HCT116 (cell line): Measurements from ENCODE around the gene ZNF683. TPM values are rescaled to one million over a fixed set of nuclear protein-coding genes. Genes with fewer than 3 reads are reported as not detected.

ENCODE experiments used
- ATAC-seq: fragments of 200-7000 bp; cut with Tn5 transposase; 2 replicates; pipeline ENCODE4 v1.9.1; 2020; ENCODE audit warnings: mild to moderate bottlenecking, moderate library complexity
- BruUV-seq: library from RNA; stranded (reverse); fragments of 400-500 nt; replicated peaks from 2 replicates; lab custom pipeline; 2021; lab: Mats Ljungman, UMichigan
- CTCF ChIA-PET: fragments of 300-600 bp; sonication (Branson Sonifier 250); formaldehyde crosslinking; loops from one replicate; lab custom pipeline; 2021; ENCODE audit warnings: antibody characterized with exemption; lab: Charles Lee
- POLR2A ChIA-PET: fragments of 300-600, 350-600 bp; sonication (Branson Sonifier 250); formaldehyde crosslinking; loops from one replicate; lab custom pipeline; 2021; ENCODE audit warnings: antibody characterized with exemption; lab: Charles Lee
- RAD21 ChIA-PET, 2 experiments: fragments of 300-600 bp; sonication (Branson Sonifier 250); formaldehyde crosslinking; loops; one replicate each; lab custom pipeline; 2023; ENCODE audit warnings: low total read pairs in 2 of 2; ENCODE audit not compliant: uncharacterized antibody in 2 of 2, unreplicated experiment in 2 of 2, low non-redundant PET in 1 of 2; lab: Charles Lee
- DNase-seq: peaks from one replicate; pipeline ENCODE4 v3.0.0-alpha.2; 2010; ENCODE audit warnings: low read depth, low spot score
- H2AFZ ChIP-seq: fragments of 200-600 bp; shearing (Covaris generic), sonication (generic); 2 replicates; pipeline ENCODE4 v1.6.1; 2017; ENCODE audit warnings: low read depth, mixed run types, mixed read lengths, antibody characterized with exemption, low read length; ENCODE audit not compliant: poor library complexity, severe bottlenecking
- H3K27ac ChIP-seq: 2 replicates; pipeline ENCODE4 v1.5.1; 2012; ENCODE audit warnings: low read depth, low read length
- H3K27me3 ChIP-seq: fragments of 200-600 bp; sonication (generic); 2 replicates; pipeline ENCODE4 v1.6.1; 2016; ENCODE audit warnings: mixed run types, low read length, mixed read lengths; ENCODE audit not compliant: insufficient read depth
- H3K36me3 ChIP-seq, 2 experiments: fragments of 200-500 bp in 1 of 2; fragments of 200-600 bp in 1 of 2; sonication (Bioruptor generic) in 1 of 2; sonication (generic) in 1 of 2; 2 replicates each; pipeline versions ENCODE4 v1.5.1 to v1.6.1; 2014 to 2016; ENCODE audit warnings: low read length in 2 of 2, inconsistent platforms in 1 of 2, mixed read lengths in 1 of 2, mixed run types in 1 of 2; ENCODE audit not compliant: insufficient read depth in 2 of 2, control insufficient read depth in 1 of 2
- H3K4me1 ChIP-seq, 2 experiments: fragments of 200-600 bp in 1 of 2; sonication (generic) in 1 of 2; 2 replicates each; pipeline versions ENCODE4 v1.5.1 to v1.6.1; 2012 to 2017; ENCODE audit warnings: low read length in 2 of 2, inconsistent platforms in 1 of 2, mild to moderate bottlenecking in 1 of 2, mixed read lengths in 1 of 2, mixed run types in 1 of 2, moderate library complexity in 1 of 2; ENCODE audit not compliant: insufficient read depth in 2 of 2, control insufficient read depth in 1 of 2
- H3K4me2 ChIP-seq: fragments of 200-600 bp; sonication (generic); 2 replicates; pipeline ENCODE4 v1.6.1; 2017; ENCODE audit warnings: mixed run types, low read length, mixed read lengths
- H3K4me3 ChIP-seq, 2 experiments: fragments of 200-600 bp in 1 of 2; sonication (generic) in 1 of 2; replicated peaks in 1 of 2; 2 replicates each; pipeline ENCODE4 v1.5.1; 2011 to 2016; ENCODE audit warnings: low read length in 2 of 2, control low read depth in 1 of 2, low read depth in 1 of 2, mild to moderate bottlenecking in 1 of 2, mixed read lengths in 1 of 2, mixed run types in 1 of 2
- H3K79me2 ChIP-seq: fragments of 200-600 bp; sonication (generic); 2 replicates; pipeline ENCODE4 v1.6.1; 2017; ENCODE audit warnings: mild to moderate bottlenecking, mixed run types, low read length, moderate library complexity, mixed read lengths; ENCODE audit not compliant: insufficient read depth
- H3K9ac ChIP-seq: fragments of 200-600 bp; sonication (generic); 2 replicates; pipeline ENCODE4 v1.6.1; 2016; ENCODE audit warnings: low read length, mixed read lengths
- H3K9me2 ChIP-seq: fragments of 200-600 bp; sonication (generic), shearing (Covaris generic); 2 replicates; pipeline ENCODE4 v1.6.1; 2017; ENCODE audit warnings: mixed run types, mild to moderate bottlenecking, moderate library complexity; ENCODE audit not compliant: insufficient read depth
- H3K9me3 ChIP-seq, 2 experiments: fragments of 200-500 bp in 1 of 2; fragments of 200-600 bp in 1 of 2; sonication (Bioruptor generic) in 1 of 2; sonication (generic) in 1 of 2; 2 replicates each; pipeline ENCODE4 v1.6.1; 2014 to 2017; ENCODE audit warnings: low read length in 2 of 2, mixed read lengths in 2 of 2, inconsistent platforms in 1 of 2, low read depth in 1 of 2, mild to moderate bottlenecking in 1 of 2, mixed run types in 1 of 2, moderate library complexity in 1 of 2; ENCODE audit not compliant: control insufficient read depth in 1 of 2, insufficient read depth in 1 of 2
- H4K20me1 ChIP-seq: fragments of 200-600 bp; sonication (generic), shearing (Covaris generic); 2 replicates; pipeline ENCODE4 v1.6.1; 2017; ENCODE audit warnings: mixed run types, mild to moderate bottlenecking, moderate library complexity; ENCODE audit not compliant: insufficient read depth
- ATF3 ChIP-seq: IDR thresholded peaks from 2 replicates; pipeline ENCODE4 v1.6.1; 2012
- CBX3 ChIP-seq: IDR thresholded peaks from 2 replicates; pipeline ENCODE4 v1.6.1; 2012; ENCODE audit warnings: low read depth
- POLR2AphosphoS5 ChIP-seq: IDR thresholded peaks from 2 replicates; pipeline ENCODE4 v1.6.1; 2011; ENCODE audit warnings: mild to moderate bottlenecking, low read depth, low read length, moderate library complexity
- REST ChIP-seq: IDR thresholded peaks from 2 replicates; pipeline ENCODE4 v1.6.1; 2012; ENCODE audit warnings: low read depth
- TCF7L2 ChIP-seq: IDR thresholded peaks from 2 replicates; pipeline ENCODE4 v1.7.0; 2011; ENCODE audit warnings: borderline replicate concordance, inconsistent platforms; ENCODE audit not compliant: insufficient read depth, insufficient read length; ENCODE audit errors: extremely low read depth
- YY1 ChIP-seq: IDR thresholded peaks from 2 replicates; pipeline ENCODE4 v1.6.1; 2011; ENCODE audit warnings: low read length, low read depth, moderate library complexity, mild to moderate bottlenecking; ENCODE audit not compliant: insufficient replicate concordance; ENCODE audit errors: extremely low read depth
- ZBTB33 ChIP-seq: IDR thresholded peaks from 2 replicates; pipeline ENCODE4 v1.6.1; 2011; ENCODE audit warnings: mild to moderate bottlenecking, low read length, moderate library complexity; ENCODE audit not compliant: insufficient replicate concordance; ENCODE audit errors: extremely low read depth
- intact Hi-C: fragments of 100-400 bp; cut with micrococcal nuclease; formaldehyde crosslinking; loops from 2 replicates; pipeline ENCODE4 v1.10.0; 2022
- total RNA-seq: library from RNA; stranded (reverse); gene quantifications from one replicate; pipeline ENCODE4 v1.2.1, GENCODE V29; 2021; ENCODE audit not compliant: unreplicated experiment

The ZNF683 gene
- total RNA-seq, 1 experiment from 2014 or later = not detected

DNA sequence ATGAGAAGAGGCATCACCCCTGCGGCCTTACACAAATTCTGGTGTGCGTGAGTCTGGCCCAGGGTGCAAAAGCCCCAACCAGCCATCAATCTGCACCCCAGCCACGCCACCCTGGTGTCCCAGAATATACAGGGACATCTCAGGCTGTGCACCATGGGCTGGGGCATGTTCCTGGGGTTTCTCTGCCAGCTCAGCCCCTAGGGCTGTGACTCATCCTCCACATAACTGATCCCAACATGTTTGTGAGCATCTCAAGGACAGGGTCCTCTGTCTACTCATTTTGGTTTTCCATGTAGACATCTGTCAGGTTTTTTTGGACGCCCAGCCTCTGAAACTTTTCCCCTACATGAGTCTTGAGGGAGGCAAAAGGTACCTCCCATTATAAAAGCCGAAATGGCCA lies 511 bp downstream of the ZNF683 start:
- ChIA-PET RAD21 (no interaction called here), CTCF (no interaction called here), POLR2A (no interaction called here)
- Histone ChIP-seq H3K9ac (no peak overlapping the region), H4K20me1 (no peaks in the 10 kb centered on the region), H3K4me1 (peaks cover 3 to 6% of the 10 kb centered on the region in 2 experiments; a peak in 2 of 4 replicates), H2AFZ (no peak overlapping the region)
- intact Hi-C loops = no loop called here
- TF ChIP-seq TCF7L2 = no peak
- TF ChIP-seq POLR2AphosphoS5 = no peak
- no peak for TF ChIP-seq ZBTB33
- TF ChIP-seq ATF3 = no peak
- no peak for TF ChIP-seq CBX3
- no peak for TF ChIP-seq YY1
- TF ChIP-seq REST = no peak
- TF ChIP-seq, all 23 proteins: peak for 0
- Histone ChIP-seq H3K79me2 (no peaks in the 10 kb centered on the region), H3K27ac (no peak overlapping the region), H3K4me2 (no peak overlapping the region), H3K9me3 (peaks cover 0 to 7% of the 10 kb centered on the region in 2 experiments; a peak in 1 of 4 replicates), H3K9me2 (no peaks in the 10 kb centered on the region), H3K4me3 (no peak overlapping the region), H3K27me3 (no peaks in the 10 kb centered on the region), H3K36me3 (no peaks in the 10 kb centered on the region)
- BruUV-seq = no TSS peak
- no peak for DNase-seq
- 0 out of 2 replicates have a peak, but pooled peaks have one; percentile 44 for ATAC-seq
